Measurements from ENCODE around the gene FRMD4B. TPM values are rescaled to one million over a fixed set of nuclear protein-coding genes. Genes with fewer than 3 reads are reported as not detected.

The FRMD4B gene
- total and polyA plus RNA-seq, 2 donors from 2014 or later = 11.8 to 50.5 TPM

DNA sequence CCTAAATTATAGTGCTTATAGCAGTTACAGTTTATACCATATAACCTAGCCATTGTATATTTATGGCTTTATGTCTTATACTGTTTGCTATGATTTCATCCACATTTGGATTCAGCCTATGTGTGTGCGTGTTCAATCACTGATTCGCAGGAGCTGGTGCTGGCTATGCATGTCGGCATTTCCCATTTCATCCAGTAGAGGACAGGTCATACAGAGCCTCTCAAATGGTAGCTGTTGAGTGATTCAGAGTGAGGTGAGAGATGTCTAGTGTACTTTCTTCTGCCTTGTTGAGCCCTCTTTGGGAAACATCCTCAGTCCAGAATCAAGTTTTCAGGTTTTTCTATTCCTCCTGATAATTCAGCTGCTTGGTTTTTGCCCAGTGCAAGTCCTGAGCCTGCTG is 76.1 kb downstream of the FRMD4B start:
- FAIRE-seq (no peak), DNase-seq (peak in 2 of 5 donors; percentile 39 to 53)
- peaks cover 0 to 4% (median 0%) of the 10 kb centered on the region in 3 donors for H3K36me3 ChIP-seq (ENCODE audit: control insufficient read depth in 2 of 3, insufficient read depth in 3 of 3, low read length in 3 of 3)
- no peaks in the 10 kb centered on the region for H3K27me3 ChIP-seq (ENCODE audit: control insufficient read depth, insufficient read depth, low read length)
- no peaks in the 10 kb centered on the region for H3K9me3 ChIP-seq (ENCODE audit: control insufficient read depth in 2 of 3, insufficient read depth in 1 of 3, low read length in 3 of 3)
- no peak overlapping the region for H3K9ac ChIP-seq (ENCODE audit: low read length in 3 of 3)
- intact Hi-C loops (cut with DNase I) = loop anchor here (10.0 kb wide), 1 partner anchor 145 kb away; no protein-coding TSS in a partner anchor
- TF ChIP-seq, protein P1, sequence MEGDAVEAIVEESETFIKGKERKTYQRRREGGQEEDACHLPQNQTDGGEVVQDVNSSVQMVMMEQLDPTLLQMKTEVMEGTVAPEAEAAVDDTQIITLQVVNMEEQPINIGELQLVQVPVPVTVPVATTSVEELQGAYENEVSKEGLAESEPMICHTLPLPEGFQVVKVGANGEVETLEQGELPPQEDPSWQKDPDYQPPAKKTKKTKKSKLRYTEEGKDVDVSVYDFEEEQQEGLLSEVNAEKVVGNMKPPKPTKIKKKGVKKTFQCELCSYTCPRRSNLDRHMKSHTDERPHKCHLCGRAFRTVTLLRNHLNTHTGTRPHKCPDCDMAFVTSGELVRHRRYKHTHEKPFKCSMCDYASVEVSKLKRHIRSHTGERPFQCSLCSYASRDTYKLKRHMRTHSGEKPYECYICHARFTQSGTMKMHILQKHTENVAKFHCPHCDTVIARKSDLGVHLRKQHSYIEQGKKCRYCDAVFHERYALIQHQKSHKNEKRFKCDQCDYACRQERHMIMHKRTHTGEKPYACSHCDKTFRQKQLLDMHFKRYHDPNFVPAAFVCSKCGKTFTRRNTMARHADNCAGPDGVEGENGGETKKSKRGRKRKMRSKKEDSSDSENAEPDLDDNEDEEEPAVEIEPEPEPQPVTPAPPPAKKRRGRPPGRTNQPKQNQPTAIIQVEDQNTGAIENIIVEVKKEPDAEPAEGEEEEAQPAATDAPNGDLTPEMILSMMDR (IDR thresholded peaks at IDR 0.05; ENCODE audit: borderline replicate concordance, extremely low read depth, insufficient read depth) = peak; percentile 62
- H3K4me3 ChIP-seq (ENCODE audit: low read length in 3 of 3) = no peak overlapping the region
- no peak overlapping the region for H3K27ac ChIP-seq (ENCODE audit: low read depth in 2 of 2, low read length in 2 of 2)
- H3K4me1 ChIP-seq (ENCODE audit: control insufficient read depth in 2 of 3, insufficient read depth in 2 of 3, low read depth in 1 of 3, low read length in 3 of 3) = peaks cover 0 to 2% (median 0%) of the 10 kb centered on the region in 3 donors

DNA sequence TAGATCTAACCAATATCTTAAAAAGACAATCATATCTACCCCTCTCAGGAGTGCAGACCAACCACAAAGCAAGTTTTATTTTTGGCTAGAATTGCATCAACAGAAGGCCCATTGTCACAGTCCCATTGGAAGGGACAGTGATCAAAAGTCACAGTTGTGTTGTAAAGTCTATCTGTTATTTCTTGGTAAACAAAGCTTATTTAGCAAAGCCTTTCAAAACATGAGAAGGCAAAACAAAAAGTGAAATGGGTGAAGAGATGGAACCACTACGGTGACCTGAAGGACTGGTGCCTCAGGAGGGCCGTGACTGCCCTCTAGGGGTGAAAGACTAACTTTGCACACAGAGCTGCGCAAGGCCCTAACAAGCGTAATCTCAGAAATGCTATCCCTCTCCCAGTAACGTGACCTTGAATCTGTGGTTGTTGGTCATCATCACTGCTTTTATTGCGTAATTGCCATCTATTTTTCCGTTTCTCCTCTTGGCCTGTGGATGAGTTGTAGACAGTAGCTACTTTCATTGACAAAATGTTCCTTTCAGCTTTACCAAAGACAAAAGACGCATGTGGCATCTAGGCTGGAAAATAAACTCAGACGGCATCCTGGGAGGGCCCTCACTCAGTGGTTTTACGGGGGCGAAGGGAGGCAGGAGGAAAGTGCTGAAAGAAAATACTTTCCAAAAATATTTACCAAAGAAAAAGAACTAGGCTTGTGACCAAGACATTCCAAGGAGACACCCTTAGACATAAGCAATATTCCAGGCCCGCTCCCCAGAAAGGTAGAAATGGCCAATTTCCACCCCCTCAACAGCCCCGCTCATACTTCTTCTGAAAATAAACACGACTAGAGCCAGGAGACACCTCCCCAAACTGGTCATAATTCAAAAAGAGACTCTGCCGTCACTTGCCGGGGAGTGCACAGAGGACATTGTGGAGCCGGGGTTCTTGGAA is 79.4 kb downstream of the FRMD4B start:
- H3K4me3 ChIP-seq (ENCODE audit: low read length in 3 of 3) = no peak overlapping the region
- peaks cover 0 to 2% (median 0%) of the 10 kb centered on the region in 3 donors for H3K4me1 ChIP-seq (ENCODE audit: control insufficient read depth in 2 of 3, insufficient read depth in 2 of 3, low read depth in 1 of 3, low read length in 3 of 3)
- no peaks in the 10 kb centered on the region for H3K9me3 ChIP-seq (ENCODE audit: control insufficient read depth in 2 of 3, insufficient read depth in 1 of 3, low read length in 3 of 3)
- intact Hi-C loops (cut with DNase I) = loop anchor here (10.0 kb wide), 1 partner anchor 142 kb away; no protein-coding TSS in a partner anchor
- H3K27me3 ChIP-seq (ENCODE audit: control insufficient read depth, insufficient read depth, low read length) = no peaks in the 10 kb centered on the region
- H3K36me3 ChIP-seq (ENCODE audit: control insufficient read depth in 2 of 3, insufficient read depth in 3 of 3, low read length in 3 of 3) = peaks cover 0 to 4% (median 0%) of the 10 kb centered on the region in 3 donors
- TF ChIP-seq, protein P1 (IDR thresholded peaks at IDR 0.05; ENCODE audit: borderline replicate concordance, extremely low read depth, insufficient read depth) = peak; percentile 91
- H3K9ac ChIP-seq (ENCODE audit: low read length in 3 of 3) = no peak overlapping the region
- DNase-seq (peak; percentile 74 to 94 (median 79)), FAIRE-seq (peak; percentile 96)
- peak overlapping the region in 1 of 2 donors; percentile 37 for H3K27ac ChIP-seq (ENCODE audit: low read depth in 2 of 2, low read length in 2 of 2)

DNA sequence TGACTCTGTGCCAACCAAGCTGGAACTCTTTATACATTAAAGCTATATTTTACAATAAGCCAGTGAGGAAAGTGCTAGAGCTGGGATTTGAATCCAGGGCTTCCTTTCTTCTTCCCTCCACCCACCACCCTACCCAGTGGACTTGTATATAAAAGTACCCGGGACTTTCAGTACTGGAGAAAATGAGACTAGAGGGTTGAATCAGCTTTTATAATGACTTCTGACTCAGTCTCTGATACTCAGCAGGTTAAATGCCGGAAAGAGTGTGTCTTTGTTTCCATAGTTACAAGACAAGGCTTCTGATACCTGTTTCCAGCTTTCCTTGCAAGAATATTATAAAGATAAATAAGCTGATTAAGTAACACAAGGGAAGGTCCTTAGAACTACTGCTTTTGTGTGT is 80.9 kb downstream of the FRMD4B start:
- H3K4me1 ChIP-seq (ENCODE audit: control insufficient read depth in 2 of 3, insufficient read depth in 2 of 3, low read depth in 1 of 3, low read length in 3 of 3) = peaks cover 0 to 2% (median 0%) of the 10 kb centered on the region in 3 donors
- TF ChIP-seq, protein P1 (IDR thresholded peaks at IDR 0.05; ENCODE audit: borderline replicate concordance, extremely low read depth, insufficient read depth) = no peak
- H3K9ac ChIP-seq (ENCODE audit: low read length in 3 of 3) = no peak overlapping the region

More for the DNA sequence above, 80.9 kb downstream of the FRMD4B start:
- intact Hi-C loops (cut with DNase I) = loop anchor here (10.0 kb wide), 1 partner anchor 140 kb away; no protein-coding TSS in a partner anchor
- Histone ChIP-seq H3K27me3 (ENCODE audit: control insufficient read depth, insufficient read depth, low read length) (no peaks in the 10 kb centered on the region), H3K9me3 (ENCODE audit: control insufficient read depth in 2 of 3, insufficient read depth in 1 of 3, low read length in 3 of 3) (no peaks in the 10 kb centered on the region), H3K4me3 (ENCODE audit: low read length in 3 of 3) (no peak overlapping the region), H3K36me3 (ENCODE audit: control insufficient read depth in 2 of 3, insufficient read depth in 3 of 3, low read length in 3 of 3) (no peaks in the 10 kb centered on the region), H3K27ac (ENCODE audit: low read depth in 2 of 2, low read length in 2 of 2) (no peak overlapping the region)
- DNase-seq (no peak), FAIRE-seq (no peak)
